B cell (primary cell): Measurements from ENCODE around the gene ITGA7.

ENCODE experiments used
- EZH2 ChIP-seq: IDR thresholded peaks from 2 replicates; pipeline ENCODE4 v1.6.1; 2012; ENCODE audit warnings: borderline replicate concordance, low read depth, mild to moderate bottlenecking, moderate library complexity, low read length; ENCODE audit not compliant: insufficient read depth, poor library complexity, severe bottlenecking
- TF ChIP-seq, protein P1 (sequence below): fragments of 200-600 bp; IDR thresholded peaks from one replicate; pipeline ENCODE4 v1.8.0; 2022; ENCODE audit warnings: antibody characterized with exemption, mild to moderate bottlenecking

GRCh38 chr12:55712700-55713415, 5.2 kb upstream of the ITGA7 start:
- TF ChIP-seq, protein P1, sequence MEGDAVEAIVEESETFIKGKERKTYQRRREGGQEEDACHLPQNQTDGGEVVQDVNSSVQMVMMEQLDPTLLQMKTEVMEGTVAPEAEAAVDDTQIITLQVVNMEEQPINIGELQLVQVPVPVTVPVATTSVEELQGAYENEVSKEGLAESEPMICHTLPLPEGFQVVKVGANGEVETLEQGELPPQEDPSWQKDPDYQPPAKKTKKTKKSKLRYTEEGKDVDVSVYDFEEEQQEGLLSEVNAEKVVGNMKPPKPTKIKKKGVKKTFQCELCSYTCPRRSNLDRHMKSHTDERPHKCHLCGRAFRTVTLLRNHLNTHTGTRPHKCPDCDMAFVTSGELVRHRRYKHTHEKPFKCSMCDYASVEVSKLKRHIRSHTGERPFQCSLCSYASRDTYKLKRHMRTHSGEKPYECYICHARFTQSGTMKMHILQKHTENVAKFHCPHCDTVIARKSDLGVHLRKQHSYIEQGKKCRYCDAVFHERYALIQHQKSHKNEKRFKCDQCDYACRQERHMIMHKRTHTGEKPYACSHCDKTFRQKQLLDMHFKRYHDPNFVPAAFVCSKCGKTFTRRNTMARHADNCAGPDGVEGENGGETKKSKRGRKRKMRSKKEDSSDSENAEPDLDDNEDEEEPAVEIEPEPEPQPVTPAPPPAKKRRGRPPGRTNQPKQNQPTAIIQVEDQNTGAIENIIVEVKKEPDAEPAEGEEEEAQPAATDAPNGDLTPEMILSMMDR = no peak
- no peak for TF ChIP-seq EZH2
